ENCODE results near the gene BTBD8.

Gene BTBD8

GRCh38 chr1:92194511-92194910 is 114.4 kb downstream of the BTBD8 start:
- DNase-seq, result no peak

DNA sequence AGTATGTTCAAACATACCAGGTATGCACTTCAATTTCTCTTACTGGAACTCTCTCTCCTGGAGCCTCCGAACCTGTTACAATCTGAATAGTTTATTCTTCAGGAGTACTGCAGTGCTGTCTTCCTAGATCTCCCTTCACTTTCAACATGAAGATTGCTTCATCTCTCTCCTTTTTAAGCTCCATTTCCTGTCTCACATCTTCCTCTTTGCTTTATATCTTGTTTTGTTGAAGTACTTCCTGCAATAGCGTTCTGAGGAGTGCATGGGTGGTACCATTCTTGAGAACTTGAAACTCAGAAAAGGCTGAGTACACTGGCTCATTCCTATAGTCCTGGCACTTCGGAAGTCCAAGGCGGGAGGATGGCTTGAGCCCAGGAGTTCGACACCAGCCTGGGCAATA is 121.8 kb downstream of the BTBD8 start:
- DNase-seq, result no peak

- DNase-seq, result no peak
Observed at GRCh38 chr1:92203105-92203504, 123.0 kb downstream of the BTBD8 start.

GRCh38 chr1:92210701-92211100 is 130.6 kb downstream of the BTBD8 start:
- no peak for DNase-seq

DNA sequence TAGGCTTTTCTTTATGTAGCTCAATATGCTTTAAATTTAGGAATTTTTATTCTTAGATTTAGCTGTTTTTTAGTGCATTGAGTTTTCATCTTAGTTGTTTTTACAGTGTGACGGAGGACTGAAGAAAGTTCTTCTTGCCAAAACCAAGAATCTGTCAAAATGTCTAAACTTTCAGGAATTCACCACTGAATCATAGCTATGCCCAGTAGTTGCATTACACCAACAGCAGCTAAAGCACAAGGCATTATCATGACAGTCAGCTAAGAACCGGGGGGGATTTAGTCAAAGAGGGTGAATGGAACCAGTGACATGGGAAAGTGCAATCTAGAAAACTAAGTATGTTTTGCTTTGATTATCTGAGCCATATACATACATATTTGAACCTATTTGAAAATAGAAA is 131.0 kb downstream of the BTBD8 start:
- DNase-seq, result no peak

GRCh38 chr1:92217721-92218120 is 137.6 kb downstream of the BTBD8 start, which contains the start of gene C1orf146:
Gene C1orf146, plus strand, starts transcription at chr1:92217915. Its CDS starts 13,506 bp downstream, at chr1:92231421.
- DNase-seq, result no peak

GRCh38 chr1:92218559-92218958 is 138.4 kb downstream of the BTBD8 start:
- DNase-seq, result no peak

DNA sequence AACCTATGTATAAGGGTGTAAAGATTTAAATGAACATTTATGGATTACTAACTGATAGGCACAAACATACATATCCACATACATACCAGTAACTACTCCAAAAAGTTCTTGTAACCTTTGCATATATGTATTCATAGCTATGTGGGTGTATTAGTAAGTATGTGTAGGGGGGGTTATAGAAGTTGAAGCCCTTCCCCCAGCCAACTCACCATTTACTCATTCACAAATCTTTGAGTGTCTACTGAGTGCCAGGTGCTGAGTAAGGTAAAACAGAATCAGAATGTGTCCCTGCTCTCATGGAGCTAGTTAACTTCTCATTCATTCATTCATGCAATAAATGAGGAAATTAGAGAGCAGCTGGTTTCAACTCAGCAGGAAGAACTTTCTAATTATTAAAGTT is 138.9 kb downstream of the BTBD8 start:
- no peak for DNase-seq

GRCh38 chr1:92228401-92228800 is 148.3 kb downstream of the BTBD8 start:
- no peak for DNase-seq

DNA sequence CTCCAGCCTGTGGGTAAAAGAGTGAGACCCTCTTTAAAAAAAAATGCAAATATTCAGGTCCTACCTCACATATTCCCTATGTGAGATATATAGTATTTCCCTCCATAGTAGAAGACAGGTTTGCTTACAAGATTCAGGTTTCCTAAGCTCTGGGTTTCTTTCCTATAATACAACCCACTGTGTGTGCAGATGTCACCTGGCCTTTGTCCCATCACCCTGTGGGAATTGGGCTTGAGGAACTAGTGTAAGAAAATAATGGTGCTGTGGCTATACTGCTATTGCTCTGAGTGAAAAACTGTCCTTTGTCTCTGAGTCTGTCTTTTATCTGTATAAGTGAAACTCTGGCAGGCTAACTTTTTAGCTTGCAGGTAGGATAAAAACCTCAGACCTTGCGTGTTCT is 150.6 kb downstream of the BTBD8 start:
- no peak for DNase-seq

Data from stimulated activated CD8-positive, alpha-beta memory T cell treated with anti-CD3 and anti-CD28 coated beads, Interleukin-4, amount 100 ng/mL, for 48 hours (primary cell).